ENCODE data around the gene METTL5. TPM values are rescaled to one million over a fixed set of nuclear protein-coding genes. Genes with fewer than 3 reads are reported as not detected.

The METTL5 gene
- total RNA-seq: 34.2 and 42.3 TPM in 2 replicates

GRCh38 chr2:169824373-169825333 lies at the start of gene METTL5:
METTL5 (minus strand) TSS chr2:169824905; CDS start chr2:169824597, 308 bp downstream.

GRCh38 chr2:169827272-169828140 lies 2.8 kb upstream of the METTL5 start, which contains the start of gene UBR3:
UBR3 (plus strand) TSS chr2:169827454; CDS start chr2:169827508, 54 bp downstream.

GRCh38 chr2:169798718-169799592 lies 25.8 kb downstream of the METTL5 start, which contains the start of gene SSB:
SSB (plus strand) TSS chr2:169798871; CDS start chr2:169800961, 2,090 bp downstream.

Other genes starting within 250 kb of the METTL5 start
- 11.2 and 11.6 TPM in 2 replicates for gene PPIG, start 240.6 kb downstream of the METTL5 start, total RNA-seq
- gene CFAP210, start 130.5 kb downstream of the METTL5 start, total RNA-seq: under 0.01 TPM in 1 of 2 replicates, not detected in the other
- 2.5 and 3.6 TPM in 2 replicates for gene PHOSPHO2, start 130.4 kb downstream of the METTL5 start, total RNA-seq
- gene KLHL23, start 91.1 kb downstream of the METTL5 start, total RNA-seq: 9.4 and 14.3 TPM in 2 replicates
- gene SSB, start 26.0 kb downstream of the METTL5 start, total RNA-seq: 28.9 and 39.9 TPM in 2 replicates
- 11.3 and 12.5 TPM in 2 replicates for gene UBR3, start 2.5 kb upstream of the METTL5 start, total RNA-seq